HepG2 (cell line): ENCODE data around the gene DUSP5. TPM values are rescaled to one million over a fixed set of nuclear protein-coding genes. Genes with fewer than 3 reads are reported as not detected.

Experiments
- ATAC-seq: fragments of 200-7000 bp; cut with Tn5 transposase; 3 replicates; pipeline ENCODE4 v1.9.1; 2020; ENCODE audit warnings: mild to moderate bottlenecking, moderate library complexity
- BruUV-seq: library from RNA; stranded (reverse); fragments of 400-500 nt; replicated peaks from 2 replicates; lab custom pipeline; 2021; lab: Mats Ljungman, UMichigan
- CTCF ChIA-PET: fragments of 300-600 bp; formaldehyde crosslinking; extraction: SDS; loops from one replicate; lab custom pipeline; 2021; ENCODE audit warnings: low total read pairs, inconsistent platforms, low intra/inter-chr PET ratio; lab: Yijun Ruan, JAX
- POLR2A ChIA-PET: fragments of 350-600 bp; sonication (Branson Sonifier 250); formaldehyde crosslinking; loops from one replicate; lab custom pipeline; 2020; ENCODE audit warnings: antibody characterized with exemption, inconsistent platforms; lab: Yijun Ruan, JAX
- DNase-seq: peaks from one replicate; pipeline ENCODE4 v3.0.0-alpha.2; 2015; ENCODE audit warnings: low spot score
- FAIRE-seq: peaks from 3 replicates; lab custom pipeline; 2011; peaks lifted over from hg19 to GRCh38; lab: Jason Lieb, UNC
- H2AFZ ChIP-seq: one replicate; pipeline ENCODE4 v1.6.1; 2011; ENCODE audit warnings: low read length, inconsistent platforms
- H3K27ac ChIP-seq: fragments of 300-600 bp; 3 replicates; pipeline ENCODE4 v1.8.0; 2011; ENCODE audit warnings: mixed run types, mild to moderate bottlenecking, mixed read lengths, low read length, inconsistent platforms; ENCODE audit not compliant: insufficient read depth; ENCODE audit errors: extremely low read length
- H3K27me3 ChIP-seq, 2 experiments: fragments of 200-600 bp in 1 of 2; 2 replicates in 1 of 2; 3 replicates in 1 of 2; pipeline versions ENCODE4 v1.6.0 to v1.8.0; 2011; ENCODE audit warnings: low read length in 2 of 2, mild to moderate bottlenecking in 2 of 2, moderate library complexity in 2 of 2, inconsistent platforms in 1 of 2; ENCODE audit not compliant: insufficient read depth in 2 of 2, control insufficient read depth in 1 of 2
- H3K36me3 ChIP-seq, 2 experiments: fragments of 200-600 bp in 1 of 2; replicated peaks in 1 of 2; 2 replicates in 1 of 2; 3 replicates in 1 of 2; pipeline versions ENCODE4 v1.5.1 to v1.8.0; 2011; ENCODE audit warnings: low read length in 2 of 2, inconsistent platforms in 1 of 2; ENCODE audit not compliant: insufficient read depth in 2 of 2, control insufficient read depth in 1 of 2
- H3K4me1 ChIP-seq: 2 replicates; pipeline ENCODE4 v1.5.1; 2012; ENCODE audit warnings: low read length, inconsistent platforms; ENCODE audit not compliant: insufficient read depth
- H3K4me2 ChIP-seq: 2 replicates; pipeline ENCODE4 v1.6.0; 2011; ENCODE audit warnings: low read depth, low read length, inconsistent platforms
- H3K4me3 ChIP-seq, 3 experiments: fragments of 200-600 bp in 1 of 3; sonication (generic), shearing (Covaris generic) in 1 of 3; replicated peaks in 1 of 3; 2 replicates each; pipeline ENCODE4 v1.5.1; 2011 to 2016; ENCODE audit warnings: low read length in 3 of 3, inconsistent platforms in 2 of 3, low read depth in 2 of 3, mild to moderate bottlenecking in 2 of 3, control low read depth in 1 of 3, mixed read lengths in 1 of 3; ENCODE audit not compliant: insufficient read depth in 1 of 3
- H3K79me2 ChIP-seq: one replicate; pipeline ENCODE4 v1.6.1; 2011; ENCODE audit warnings: low read length, inconsistent platforms; ENCODE audit not compliant: insufficient read depth
- H3K9ac ChIP-seq: 2 replicates; pipeline ENCODE4 v1.6.0; 2011; ENCODE audit warnings: mild to moderate bottlenecking, low read depth, low read length, inconsistent platforms; ENCODE audit not compliant: insufficient read depth
- H3K9me3 ChIP-seq: 2 replicates; pipeline ENCODE4 v1.5.1; 2012; ENCODE audit warnings: mild to moderate bottlenecking, low read length
- H4K20me1 ChIP-seq: 2 replicates; pipeline ENCODE4 v1.6.0; 2011; ENCODE audit warnings: inconsistent platforms, mild to moderate bottlenecking, low read length, moderate library complexity; ENCODE audit not compliant: insufficient read depth
- AGO2 ChIP-seq: fragments of 200-400 bp; formaldehyde crosslinking; optimal IDR thresholded peaks from 2 replicates; pipeline ENCODE3; 2017; ENCODE audit warnings: mild to moderate bottlenecking, low read depth, low read length, moderate library complexity
- POLR2AphosphoS2 ChIP-seq: IDR thresholded peaks from 2 replicates; pipeline ENCODE4 v1.6.1; 2011; ENCODE audit warnings: low read depth, low read length, improper control_type of control experiment
- PPARG ChIP-seq: conservative IDR thresholded peaks from 2 replicates; pipeline ENCODE4 v1.6.1; 2016; ENCODE audit warnings: missing biosample characterization, missing genetic modification reagents
- ZNF136 ChIP-seq: sonication (generic); formaldehyde crosslinking; IDR thresholded peaks from 2 replicates; pipeline ENCODE4 v1.8.1; 2022; ENCODE audit warnings: low read depth, mild to moderate bottlenecking, moderate library complexity, missing genetic modification reagents
- ZNF652 ChIP-seq: IDR thresholded peaks from 2 replicates; pipeline ENCODE4 v1.6.1; 2016; ENCODE audit warnings: low read depth, borderline replicate concordance
- WGBS: methylation state at CpG from one replicate; pipeline ENCODE4 v1.1.6; 2017; ENCODE audit warnings: low lambda C conversion rate; 5-methylcytosine and 5-hydroxymethylcytosine counted together
- in situ Hi-C: cut with HindIII; loops from 2 replicates; pipeline ENCODE4 v1.10.0; 2017; ENCODE audit warnings: low pct_unique_long_range_greater_than_20kb; ENCODE audit not compliant: extremely low pct_ligation_motif_present
- intact Hi-C: fragments of 100-400 bp; cut with micrococcal nuclease; formaldehyde crosslinking; loops from one replicate; pipeline ENCODE4 v1.10.0; 2022; ENCODE audit not compliant: unreplicated experiment
- polyA plus RNA-seq, 8 experiments: library from polyadenylated mRNA; depleted of rRNA in 3 of 8; stranded (reverse) in 7 of 8; unstranded in 1 of 8; fragments of >200 nt; fragmentation: Illumina TruSeq in 4 of 8; extraction: Trizol in 4 of 8; gene quantifications; 2 replicates each; pipeline versions ENCODE4 v1.2.1 to v1.2.3, GENCODE V29; 2011 to 2016; ENCODE audit warnings: low read depth in 4 of 8, missing spikeins in 1 of 8, mixed read lengths in 1 of 8; ENCODE audit not compliant: insufficient read depth in 1 of 8
- total RNA-seq, 5 experiments: library from RNA; depleted of rRNA; stranded (reverse); fragments of >200 nt; fragmentation: Illumina TruSeq; extraction: Trizol; gene quantifications; 2 replicates each; pipeline ENCODE4 v1.2.3, GENCODE V29; 2016; ENCODE audit warnings: low read depth in 1 of 5
- TF ChIP-seq, protein P1 (sequence below): sonication (generic); formaldehyde crosslinking; IDR thresholded peaks from 2 replicates; pipeline ENCODE4 v1.8.1; 2022; ENCODE audit warnings: low read depth, mild to moderate bottlenecking, missing genetic modification reagents
- TF ChIP-seq, protein P2 (sequence below): IDR thresholded peaks from 2 replicates; pipeline ENCODE4 v1.6.1; 2016; ENCODE audit warnings: mild to moderate bottlenecking

Gene DUSP5
- total and polyA plus RNA-seq, 2 of the 13 experiments (the other 11 are each of a cell fraction or from before 2014, with no cell fraction given): 1.4 to 3.7 TPM

DNA sequence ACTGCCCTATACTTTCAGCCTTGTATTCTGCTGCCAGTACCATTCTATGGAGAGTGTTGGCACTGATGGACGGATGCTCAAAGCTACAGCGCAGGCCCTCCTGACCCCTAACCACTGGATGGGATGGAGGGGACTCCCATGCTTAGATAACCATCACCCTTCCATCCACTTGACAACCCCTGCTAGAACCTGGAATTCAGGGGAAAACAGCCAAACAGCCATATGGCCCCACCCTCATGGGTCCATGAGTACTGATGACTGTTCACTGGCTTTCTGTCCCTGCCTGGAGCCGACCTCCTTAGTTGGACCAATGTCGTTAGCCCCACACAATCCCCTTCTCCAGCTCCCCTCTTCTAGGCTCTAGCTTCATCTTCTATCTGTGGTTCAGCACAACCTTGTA is 16.2 kb downstream of the DUSP5 start:
- no peaks in the 10 kb centered on the region for H4K20me1 ChIP-seq
- BruUV-seq: no TSS peak
- in situ Hi-C loops: no loop called here
- no peaks in the 10 kb centered on the region for H3K9me3 ChIP-seq
- no peaks in the 10 kb centered on the region for H3K27me3 ChIP-seq
- 28% methylated on average over 2 of the region's 4 CpGs for WGBS
- peaks cover 15% of the 10 kb centered on the region for H3K4me1 ChIP-seq
- CTCF ChIA-PET: no interaction called here
- FAIRE-seq: no peak
- no peak overlapping the region for H2AFZ ChIP-seq
- POLR2A ChIA-PET: no interaction called here
- intact Hi-C loops: no loop called here
- H3K9ac ChIP-seq: no peak overlapping the region
- H3K36me3 ChIP-seq: peaks cover 0 to 1% of the 10 kb centered on the region in 2 experiments; a peak in 1 of 5 replicates
- H3K4me3 ChIP-seq: no peak overlapping the region
- TF ChIP-seq, protein P1, sequence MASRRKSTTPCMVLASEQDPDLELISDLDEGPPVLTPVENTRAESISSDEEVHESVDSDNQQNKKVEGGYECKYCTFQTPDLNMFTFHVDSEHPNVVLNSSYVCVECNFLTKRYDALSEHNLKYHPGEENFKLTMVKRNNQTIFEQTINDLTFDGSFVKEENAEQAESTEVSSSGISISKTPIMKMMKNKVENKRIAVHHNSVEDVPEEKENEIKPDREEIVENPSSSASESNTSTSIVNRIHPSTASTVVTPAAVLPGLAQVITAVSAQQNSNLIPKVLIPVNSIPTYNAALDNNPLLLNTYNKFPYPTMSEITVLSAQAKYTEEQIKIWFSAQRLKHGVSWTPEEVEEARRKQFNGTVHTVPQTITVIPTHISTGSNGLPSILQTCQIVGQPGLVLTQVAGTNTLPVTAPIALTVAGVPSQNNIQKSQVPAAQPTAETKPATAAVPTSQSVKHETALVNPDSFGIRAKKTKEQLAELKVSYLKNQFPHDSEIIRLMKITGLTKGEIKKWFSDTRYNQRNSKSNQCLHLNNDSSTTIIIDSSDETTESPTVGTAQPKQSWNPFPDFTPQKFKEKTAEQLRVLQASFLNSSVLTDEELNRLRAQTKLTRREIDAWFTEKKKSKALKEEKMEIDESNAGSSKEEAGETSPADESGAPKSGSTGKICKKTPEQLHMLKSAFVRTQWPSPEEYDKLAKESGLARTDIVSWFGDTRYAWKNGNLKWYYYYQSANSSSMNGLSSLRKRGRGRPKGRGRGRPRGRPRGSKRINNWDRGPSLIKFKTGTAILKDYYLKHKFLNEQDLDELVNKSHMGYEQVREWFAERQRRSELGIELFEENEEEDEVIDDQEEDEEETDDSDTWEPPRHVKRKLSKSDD: no peak
- no peak for TF ChIP-seq ZNF652
- TF ChIP-seq ZNF136: no peak
- TF ChIP-seq PPARG: no peak
- TF ChIP-seq AGO2: no peak
- TF ChIP-seq, all 625 proteins: peak for 0
- ATAC-seq (no peak), DNase-seq (no peak)
- Histone ChIP-seq H3K27ac (no peak overlapping the region), H3K79me2 (no peaks in the 10 kb centered on the region), H3K4me2 (no peak overlapping the region)

DNA sequence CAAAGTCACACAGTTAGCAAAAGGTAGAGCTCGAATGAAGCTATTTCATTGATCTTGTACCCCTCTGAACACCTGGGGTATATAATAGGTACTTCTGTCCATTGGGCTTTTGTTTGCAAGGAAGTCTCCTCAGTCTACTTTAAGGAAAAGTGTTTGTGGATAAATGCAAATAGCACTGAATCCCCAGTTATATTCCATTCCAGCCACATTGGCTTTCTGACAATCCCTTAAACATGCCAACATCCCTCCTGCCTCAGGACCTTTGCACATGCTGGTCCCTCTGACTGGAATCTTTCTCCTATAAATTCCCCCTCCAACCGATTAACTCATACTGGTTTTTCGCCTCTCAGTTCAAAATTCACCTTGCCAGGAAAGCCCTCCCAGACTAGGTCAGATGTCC is 17.1 kb downstream of the DUSP5 start:
- peaks cover 0 to 1% of the 10 kb centered on the region in 2 experiments; a peak in 1 of 5 replicates for H3K36me3 ChIP-seq
- no peak for ATAC-seq
- H4K20me1 ChIP-seq: no peaks in the 10 kb centered on the region
- H2AFZ ChIP-seq: no peak overlapping the region
- intact Hi-C loops (no loop called here), in situ Hi-C loops (no loop called here)
- no peaks in the 10 kb centered on the region for H3K79me2 ChIP-seq
- WGBS: 63% methylated on average over 3 of the region's 3 CpGs
- FAIRE-seq: no peak
- no peak overlapping the region for H3K4me2 ChIP-seq
- no peaks in the 10 kb centered on the region for H3K27me3 ChIP-seq
- H3K27ac ChIP-seq: no peak overlapping the region
- no peak for TF ChIP-seq POLR2AphosphoS2
- TF ChIP-seq, protein P2, sequence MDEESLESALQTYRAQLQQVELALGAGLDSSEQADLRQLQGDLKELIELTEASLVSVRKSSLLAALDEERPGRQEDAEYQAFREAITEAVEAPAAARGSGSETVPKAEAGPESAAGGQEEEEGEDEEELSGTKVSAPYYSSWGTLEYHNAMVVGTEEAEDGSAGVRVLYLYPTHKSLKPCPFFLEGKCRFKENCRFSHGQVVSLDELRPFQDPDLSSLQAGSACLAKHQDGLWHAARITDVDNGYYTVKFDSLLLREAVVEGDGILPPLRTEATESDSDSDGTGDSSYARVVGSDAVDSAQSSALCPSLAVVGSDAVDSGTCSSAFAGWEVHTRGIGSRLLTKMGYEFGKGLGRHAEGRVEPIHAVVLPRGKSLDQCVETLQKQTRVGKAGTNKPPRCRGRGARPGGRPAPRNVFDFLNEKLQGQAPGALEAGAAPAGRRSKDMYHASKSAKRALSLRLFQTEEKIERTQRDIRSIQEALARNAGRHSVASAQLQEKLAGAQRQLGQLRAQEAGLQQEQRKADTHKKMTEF (CRISPR knock-in tag): no peak
- no peak for DNase-seq
- no TSS peak for BruUV-seq
- CTCF ChIA-PET: no interaction called here
- H3K4me1 ChIP-seq: peaks cover 15% of the 10 kb centered on the region
- no peak overlapping the region for H3K9ac ChIP-seq
- H3K4me3 ChIP-seq: no peak overlapping the region
- POLR2A ChIA-PET: no interaction called here
- H3K9me3 ChIP-seq: no peaks in the 10 kb centered on the region
